HuH-7 (cell line): Measurements from ENCODE around the gene MYOM1.
"Not testable (repeated sequence)": the region's sequence is repeated elsewhere in the genome, so short reads cannot be mapped to it uniquely, and the experiment has no call there.

Source experiments
- DNase-seq: peaks from one replicate; pipeline ENCODE4 v3.0.0; 2011; ENCODE audit warnings: low spot score

Gene MYOM1

DNA sequence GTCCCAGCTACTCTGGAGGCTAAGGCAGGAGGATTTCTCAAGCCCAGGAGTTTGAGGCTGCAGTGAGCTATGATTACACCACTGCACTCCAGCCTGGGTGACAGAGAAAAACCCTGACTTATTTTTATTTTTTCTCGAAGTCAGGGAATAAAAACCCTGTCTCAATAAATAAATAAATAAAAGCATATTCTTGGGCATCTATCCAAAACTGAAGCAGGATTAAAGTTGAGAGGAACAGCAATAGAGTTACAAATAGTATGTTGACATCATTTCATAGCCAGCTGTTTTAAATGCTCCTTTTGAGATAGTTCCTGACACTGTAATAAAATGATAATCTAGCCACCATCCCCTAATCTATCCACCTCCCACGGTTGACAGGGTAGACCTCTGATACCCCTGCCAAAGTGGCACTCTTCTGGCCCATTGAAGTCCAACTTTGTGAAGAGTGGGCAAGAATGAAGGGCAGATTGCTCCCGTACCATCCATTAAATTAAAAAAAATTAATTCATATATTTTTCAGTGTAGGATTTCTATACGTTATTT is 164.5 kb downstream of the MYOM1 start:
- no peak for DNase-seq

DNA sequence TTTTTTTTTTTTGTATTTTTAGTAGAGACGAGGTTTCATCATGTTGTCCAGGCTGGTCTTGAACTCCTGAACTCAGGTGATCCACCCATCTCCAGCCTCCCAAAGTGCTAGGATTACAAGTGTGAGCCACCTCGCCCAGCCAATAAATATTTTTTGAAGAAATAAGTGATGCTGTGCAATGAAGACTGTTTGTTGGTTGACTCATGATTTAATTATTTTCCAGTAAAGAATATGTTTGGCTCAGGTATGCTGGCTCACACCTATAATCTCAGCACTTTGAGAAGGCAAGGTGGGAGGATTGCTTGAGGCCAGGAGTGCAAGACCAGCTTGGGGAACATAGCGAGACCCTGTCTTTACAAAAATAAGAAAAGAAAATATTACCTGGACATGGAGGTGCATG is 165.0 kb downstream of the MYOM1 start:
- DNase-seq = no peak

DNA sequence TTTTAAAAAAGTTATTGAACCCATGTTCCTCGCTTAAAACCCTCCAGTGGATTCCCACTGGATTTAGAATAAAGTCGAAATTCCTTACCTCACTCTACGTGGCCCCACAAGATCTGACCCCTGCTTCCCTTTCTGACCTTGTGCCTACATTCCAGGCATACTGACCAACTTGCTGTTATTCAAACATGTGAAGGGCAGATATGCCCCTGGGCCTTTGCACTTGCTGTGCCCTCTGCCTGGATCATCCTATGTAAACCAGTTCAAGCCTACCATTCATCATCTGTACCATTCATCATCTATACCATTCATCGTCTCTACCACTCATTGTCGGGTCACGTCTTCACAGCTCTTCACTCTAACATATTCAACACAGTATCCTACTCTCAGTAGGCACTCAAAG is 165.6 kb downstream of the MYOM1 start:
- DNase-seq = no peak

DNA sequence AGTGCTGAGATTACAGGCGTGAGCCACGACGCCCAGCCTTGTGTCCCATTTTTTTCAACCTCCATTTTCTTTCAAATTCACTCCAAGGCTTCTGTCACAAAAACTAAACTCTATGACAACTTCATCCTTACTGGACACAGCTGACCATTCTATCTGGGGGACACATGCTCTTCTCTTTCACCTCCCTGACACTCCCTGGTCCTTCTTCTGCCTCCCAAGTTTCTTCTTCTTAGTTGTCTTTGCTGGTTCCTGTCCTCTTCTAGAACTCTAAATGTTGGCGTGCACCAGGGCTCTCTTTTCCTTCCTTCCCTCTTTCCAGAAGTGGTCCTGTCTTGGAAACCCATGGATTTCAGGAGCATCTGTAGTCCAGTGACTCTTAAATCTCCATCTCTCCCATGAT is 166.7 kb downstream of the MYOM1 start:
- DNase-seq = no peak

DNA sequence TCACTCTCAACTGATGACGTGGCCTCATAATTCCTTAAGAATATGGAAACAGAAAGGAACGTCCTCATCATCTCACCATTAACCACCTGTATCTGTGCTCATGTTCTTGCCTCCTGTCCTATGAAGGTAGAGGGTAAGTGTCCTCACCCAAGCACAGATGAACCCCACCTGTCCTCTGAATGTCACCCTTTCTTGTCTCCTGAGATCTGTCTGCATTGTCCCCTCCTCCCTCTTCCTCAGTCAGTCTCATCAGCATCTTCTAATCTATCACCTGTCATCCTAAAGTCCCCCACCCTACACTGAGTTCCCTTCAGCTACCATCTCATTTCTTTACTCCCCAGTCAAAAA is 167.4 kb downstream of the MYOM1 start:
- DNase-seq = no peak

DNA sequence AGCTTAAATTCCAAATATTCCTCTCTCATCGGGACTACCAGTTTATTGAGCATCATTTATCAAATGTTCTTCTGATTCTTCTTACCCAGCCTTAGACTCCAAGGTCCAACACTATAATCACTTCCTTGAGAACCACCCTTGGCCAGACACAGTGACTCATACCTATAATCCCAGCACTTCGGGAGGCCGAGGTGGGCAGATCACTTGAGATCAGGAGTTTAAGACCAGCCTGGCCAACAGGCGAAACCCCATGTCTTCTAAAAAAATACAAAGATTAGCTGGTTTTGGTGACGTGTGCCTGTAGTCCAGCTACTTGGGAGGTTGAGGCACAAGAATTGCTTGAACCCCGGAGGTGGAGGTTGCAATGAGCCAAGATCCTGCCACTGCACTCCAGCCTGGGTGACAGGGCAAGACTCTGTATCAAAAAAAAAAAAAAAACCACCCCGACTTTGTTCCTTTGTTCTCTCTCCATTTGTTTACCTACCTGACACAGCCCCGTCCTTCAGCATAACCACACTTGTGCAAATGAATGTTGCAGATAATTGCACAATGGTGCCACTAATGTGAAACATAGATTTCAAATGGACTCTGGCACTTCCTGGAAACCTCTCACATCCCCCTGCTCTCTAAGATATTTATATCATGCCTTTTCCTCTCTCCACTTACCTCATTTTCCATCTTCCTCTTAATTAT is 167.9 kb downstream of the MYOM1 start:
- peak; percentile 87 for DNase-seq

DNA sequence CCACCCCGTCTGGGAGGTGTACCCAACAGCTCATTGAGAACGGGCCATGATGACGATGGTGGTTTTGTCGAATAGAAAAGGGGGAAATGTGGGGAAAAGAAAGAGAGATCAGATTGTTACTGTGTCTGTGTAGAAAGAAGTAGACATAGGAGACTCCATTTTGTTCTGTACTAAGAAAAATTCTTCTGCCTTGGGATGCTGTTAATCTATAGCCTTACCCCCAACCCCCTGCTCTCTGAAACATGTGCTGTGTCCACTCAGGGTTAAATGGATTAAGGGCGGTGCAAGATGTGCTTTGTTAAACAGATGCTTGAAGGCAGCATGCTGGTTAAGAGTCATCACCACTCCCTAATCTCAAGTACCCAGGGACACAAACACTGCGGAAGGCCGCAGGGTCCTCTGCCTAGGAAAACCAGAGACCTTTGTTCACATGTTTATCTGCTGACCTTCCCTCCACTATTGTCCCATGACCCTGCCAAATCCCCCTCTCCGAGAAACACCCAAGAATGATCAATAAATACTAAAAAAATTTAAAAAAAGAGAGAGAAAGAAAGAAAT is 169.8 kb downstream of the MYOM1 start:
- DNase-seq = not testable (repeated sequence)

DNA sequence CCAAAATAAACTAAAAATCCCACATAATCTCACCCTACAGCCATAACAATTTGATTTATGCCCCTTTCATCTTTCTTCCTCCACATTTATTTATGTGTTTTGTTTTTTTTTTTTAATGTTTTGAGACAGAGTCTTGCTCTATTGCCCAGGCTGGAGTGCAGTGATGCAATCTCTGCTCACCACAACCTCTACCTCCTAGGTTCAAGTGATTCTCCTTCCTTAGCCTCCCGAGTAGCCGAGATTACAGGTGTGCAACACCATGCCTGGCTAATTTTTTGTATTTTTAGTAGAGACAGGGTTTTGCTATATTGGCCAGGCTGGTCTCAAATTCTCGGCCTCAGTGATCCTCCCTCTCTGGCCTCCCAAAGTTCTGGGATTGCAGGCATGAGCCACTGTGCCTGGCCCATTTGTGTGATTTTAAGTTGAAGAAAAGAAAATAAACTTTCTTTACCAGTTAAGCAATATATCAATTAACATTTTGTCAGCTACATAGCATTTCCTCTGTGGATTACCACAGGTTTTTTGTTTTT is 170.9 kb downstream of the MYOM1 start:
- DNase-seq = no peak

DNA sequence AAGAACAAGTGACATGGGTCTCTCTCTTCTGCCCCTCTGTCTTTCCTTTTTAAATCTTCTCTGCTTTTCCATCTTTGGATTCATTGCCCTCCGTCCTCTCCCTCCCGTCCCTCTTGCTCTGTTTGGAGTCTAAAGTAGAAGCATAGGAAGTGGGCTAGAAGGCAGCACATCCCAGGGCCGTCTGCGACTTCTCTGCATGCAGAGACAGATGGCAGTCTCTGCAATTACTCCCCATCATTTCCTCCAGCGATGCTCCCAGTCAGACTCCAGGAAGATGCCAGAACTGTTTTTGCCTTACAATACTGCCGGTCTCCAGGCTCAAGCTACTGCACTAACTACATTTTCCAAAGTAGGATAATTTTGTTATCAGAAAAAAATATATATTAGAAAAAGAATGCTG is 171.6 kb downstream of the MYOM1 start:
- no peak for DNase-seq

DNA sequence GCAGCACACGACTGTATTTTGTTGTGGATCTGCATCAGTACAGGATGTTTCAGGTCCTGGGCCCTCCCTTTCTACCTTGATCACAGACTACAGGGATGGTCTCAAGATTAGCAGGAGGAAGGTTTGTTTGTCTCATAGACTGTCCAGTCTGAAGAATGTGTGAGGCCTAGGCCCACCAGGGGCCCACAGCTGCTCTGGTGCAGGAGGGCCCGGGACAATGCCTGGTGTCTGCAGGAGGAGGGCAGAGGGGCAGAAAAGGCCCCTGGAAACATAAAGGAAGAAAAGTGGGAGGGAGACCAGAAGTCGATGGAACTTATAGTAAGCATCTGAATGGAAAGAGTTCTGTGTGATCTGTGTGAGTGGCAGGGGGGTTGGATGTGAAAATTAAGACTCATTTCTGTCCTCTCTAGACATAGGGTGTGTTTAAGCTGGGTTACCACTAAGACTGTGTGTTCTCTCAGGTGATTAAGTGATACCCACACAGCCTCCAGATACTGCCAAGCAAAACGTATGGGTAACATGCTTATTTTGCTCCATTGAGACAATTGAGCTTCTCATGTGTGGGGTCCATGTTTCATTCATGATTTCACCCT is 173.5 kb downstream of the MYOM1 start:
- DNase-seq = no peak

DNA sequence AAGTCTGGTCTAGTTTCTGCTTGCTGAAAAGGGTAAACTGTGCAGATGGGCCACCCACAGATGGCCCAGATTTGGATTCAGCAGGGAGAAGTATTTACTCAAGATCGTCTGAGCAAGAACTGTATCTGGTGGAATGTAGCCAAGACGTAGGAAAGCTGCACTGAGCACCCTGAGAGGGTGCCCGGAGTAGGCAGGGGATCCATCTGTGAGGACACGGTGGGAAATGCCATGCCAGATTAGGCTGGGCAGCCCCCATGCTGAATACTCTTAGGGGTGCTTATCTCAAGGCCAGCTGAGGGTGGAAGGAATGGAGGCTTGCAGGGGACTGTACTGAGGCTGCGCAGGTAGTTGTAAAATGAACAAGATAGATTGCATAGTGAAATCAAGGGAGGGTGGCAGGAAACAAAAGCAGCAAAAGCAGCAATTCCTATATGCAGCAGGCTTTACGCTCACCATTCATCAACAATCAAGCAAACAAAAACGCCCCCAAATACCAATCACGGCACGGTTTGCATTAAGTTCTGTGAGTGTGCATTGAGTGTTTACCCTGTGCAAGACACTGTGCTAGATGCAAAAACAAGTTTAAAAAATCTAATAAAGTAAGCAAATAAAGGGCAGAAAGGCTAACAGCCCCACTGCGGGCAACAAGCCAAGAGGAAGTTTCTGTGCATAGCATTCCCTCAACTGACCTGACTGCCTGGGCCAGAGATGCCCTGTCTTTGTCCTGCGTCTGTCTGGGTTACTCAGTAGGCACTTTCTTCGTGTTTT is 174.7 kb downstream of the MYOM1 start:
- peak; percentile 70 for DNase-seq

DNA sequence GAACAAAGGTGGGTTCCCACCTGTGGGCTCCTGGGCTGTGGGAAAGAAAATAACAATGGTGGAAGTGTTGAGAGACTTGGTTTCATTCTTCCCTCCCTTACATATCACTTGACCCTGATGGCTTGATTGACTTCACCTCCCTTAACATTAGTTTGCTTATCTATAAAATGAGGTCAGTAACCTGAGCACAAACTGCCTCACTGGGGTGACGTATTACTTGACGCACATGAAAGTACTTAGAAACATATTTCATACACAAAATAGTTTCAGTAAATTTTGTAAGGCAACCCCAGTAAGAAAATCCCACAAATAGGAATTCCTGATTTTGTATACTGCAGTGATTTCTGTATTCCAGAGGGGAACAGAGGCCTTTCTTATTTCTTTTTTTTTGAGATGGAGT is 177.4 kb downstream of the MYOM1 start:
- DNase-seq = no peak

DNA sequence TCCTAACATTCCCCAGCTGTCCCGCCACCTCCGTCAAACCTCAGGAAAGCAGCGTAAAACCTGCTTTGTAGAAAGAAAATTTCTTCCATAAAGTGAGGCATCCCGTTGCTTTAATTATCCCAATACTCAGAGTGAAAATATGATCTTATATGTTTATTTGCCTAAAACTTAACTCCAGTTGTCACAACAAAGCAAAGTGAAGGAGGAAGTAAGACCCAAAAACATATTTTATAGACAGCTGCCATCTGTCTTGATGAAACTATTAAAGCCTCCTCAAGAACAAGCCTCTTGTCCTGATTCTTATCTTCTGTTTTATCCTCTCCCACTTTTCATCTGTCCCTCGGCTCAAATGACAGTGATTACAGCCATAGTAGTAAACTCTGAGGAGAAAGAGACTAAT is 177.9 kb downstream of the MYOM1 start:
- DNase-seq = no peak

DNA sequence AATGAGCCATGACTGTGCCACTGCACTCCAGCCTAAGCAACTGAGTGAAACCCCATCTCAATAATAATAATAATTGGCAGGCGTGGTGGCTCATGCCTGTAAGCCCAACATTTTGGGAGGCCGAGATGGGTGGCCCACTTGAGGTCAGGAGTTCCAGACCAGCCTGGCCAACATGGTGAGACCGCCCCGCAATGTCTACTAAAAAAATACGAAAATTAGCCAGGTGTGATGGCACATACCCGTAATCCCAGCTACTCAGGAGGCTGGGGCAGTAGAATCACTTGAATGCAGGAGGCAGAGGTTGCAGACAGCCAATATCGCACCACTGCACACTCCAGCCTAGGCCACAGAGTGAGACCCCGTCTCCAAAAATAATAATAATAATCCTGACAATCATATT is 178.9 kb downstream of the MYOM1 start:
- no peak for DNase-seq

DNA sequence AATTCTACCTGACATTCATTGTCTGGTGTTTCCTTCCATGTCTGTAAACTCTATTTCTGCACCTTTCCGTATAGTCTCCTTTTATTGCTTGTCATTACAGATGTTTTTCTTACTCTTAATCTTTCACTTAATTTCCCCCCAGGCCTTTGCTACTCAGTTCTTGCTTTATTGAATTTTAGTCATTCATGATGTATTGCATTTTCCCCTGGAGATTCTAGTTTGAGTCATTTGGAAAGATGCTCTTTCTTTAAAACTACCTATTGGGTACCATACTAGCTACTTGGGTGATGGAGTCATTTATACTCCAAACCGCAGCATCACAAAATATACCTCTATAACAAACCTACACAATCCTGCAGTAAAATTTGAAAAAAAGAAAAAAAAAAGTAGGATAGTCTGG is 179.6 kb downstream of the MYOM1 start:
- DNase-seq = no peak

DNA sequence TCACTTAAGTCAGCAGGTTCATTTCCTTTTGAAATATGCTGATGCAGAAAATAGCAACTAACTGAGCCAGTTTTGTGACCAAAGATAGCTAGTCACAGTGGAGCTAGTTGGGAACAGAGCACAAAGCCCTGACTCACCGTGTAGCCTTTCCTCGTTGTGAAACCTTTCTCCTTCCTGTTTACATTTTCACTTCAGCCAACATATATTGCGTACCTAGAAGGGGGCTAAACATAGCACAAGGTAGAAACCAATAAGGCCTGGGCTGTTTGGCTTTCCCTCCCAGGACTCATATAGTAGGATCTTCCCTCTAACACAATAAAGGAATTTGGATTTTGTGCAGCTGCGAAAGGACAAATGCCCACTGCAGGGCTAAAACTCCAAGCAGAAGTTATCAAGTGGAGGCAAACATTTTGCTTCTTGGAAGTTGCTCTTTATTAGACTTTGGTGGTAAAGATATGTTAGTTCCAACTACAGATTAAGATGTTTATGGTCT is 182.3 kb downstream of the MYOM1 start:
- peak; percentile 89 for DNase-seq

DNA sequence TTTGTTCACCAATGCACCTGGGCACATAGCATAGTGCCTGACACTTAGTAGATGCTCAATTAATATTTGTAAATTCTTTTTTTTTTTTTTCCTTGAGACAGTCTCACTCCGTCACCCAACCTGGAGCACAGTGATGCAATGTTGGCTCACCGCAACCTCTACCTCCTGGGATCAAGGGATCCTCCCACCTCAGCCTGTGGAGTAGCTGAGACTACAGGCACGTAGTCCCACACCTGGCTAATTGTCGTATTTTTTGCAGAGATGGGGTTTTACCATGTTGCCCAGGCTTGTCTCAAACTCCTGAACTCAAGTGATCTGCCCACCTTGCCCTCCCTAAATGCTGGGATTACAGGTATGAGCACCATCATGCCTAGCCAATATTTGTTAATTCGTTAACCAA is 183.7 kb downstream of the MYOM1 start:
- DNase-seq = no peak

DNA sequence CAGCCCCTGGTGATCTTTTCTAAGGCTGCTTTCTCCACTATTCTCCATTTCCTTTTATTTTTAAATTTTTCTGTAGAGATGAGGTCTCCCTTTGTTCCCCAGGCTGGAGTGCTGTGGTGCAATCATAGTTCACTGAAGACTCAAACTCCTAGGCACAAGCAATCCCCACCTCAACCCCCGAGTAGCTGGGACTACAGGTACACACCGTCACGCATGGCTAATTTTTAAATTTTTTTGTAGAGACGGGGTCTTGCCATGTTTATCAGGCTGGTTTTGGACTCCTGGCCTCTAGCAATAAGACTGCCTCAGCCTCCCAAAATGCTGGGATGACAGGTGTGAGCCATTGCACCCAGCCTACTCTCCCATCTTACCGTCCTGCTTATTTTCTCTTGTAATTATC is 184.1 kb downstream of the MYOM1 start:
- no peak for DNase-seq

DNA sequence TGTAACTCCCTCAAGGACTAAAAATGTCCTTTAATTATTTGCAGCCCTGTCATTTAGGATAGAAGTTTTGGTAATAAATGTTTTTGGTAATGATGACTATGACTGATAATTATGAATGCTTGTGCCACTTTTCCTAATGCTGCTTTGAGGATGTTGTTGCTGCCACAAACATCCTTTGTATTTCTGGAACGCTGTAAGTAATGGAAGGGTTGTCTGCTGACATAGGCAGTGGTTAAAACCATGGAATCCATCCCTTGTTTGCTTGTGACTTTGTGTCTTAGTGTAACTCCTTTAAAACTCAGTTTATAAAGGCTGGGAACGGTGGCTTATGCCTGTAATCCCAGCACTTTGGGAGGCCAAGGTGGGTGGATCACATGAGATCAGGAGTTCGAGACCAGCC is 187.0 kb downstream of the MYOM1 start:
- DNase-seq = no peak

DNA sequence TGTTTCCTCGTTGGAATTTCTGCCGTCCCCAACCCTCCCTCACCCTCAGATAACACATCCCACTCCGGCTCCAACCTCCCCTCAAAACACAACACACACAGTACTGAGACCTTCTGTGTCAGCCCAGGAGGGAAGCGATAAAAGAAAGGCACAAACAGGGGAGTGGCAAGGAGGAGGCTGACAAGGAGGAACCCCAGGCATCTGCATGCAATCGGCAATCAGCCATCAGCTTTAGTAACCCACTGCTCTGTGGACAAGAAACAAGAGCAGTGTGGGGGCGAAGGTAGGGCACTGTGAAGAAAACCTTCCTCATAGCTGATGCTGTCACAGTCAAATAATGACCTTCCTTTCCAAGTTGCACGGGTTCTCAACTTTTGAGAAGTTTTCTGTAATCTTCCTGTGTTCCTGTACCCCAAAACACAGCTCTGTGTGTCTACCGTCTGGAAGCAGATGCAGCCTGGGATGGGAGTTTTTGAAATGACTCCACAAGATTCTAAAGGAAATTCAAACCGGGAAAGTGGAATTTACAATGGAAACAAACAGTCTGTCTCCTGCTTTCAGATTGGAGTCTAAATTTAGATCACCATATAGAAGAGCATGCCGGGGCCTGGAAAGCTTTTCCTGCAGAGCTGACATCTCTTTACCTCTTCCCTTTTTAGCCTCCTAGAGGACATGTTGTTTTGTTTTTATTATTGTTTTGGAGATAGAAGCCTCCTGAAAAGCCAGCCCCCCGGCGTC is 190.4 kb downstream of the MYOM1 start:
- DNase-seq = no peak

DNA sequence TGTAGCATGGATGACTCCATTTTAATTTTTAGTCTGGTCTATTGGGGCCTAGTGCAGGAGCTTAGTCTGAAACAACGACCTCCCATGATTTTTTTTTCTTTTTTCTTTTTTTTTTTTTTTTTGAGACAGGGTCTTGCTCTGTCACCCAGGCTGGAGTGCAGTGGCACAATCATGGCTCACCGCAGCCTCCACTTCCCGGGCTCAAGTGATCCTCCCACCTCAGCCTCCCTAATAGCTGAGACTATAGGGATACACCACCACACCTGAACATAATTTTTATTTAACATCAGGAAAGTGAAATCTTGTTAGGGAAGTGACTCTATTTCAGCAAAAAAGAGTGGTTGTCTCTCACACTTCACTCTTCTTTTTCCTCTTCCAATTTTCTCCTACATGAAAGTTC is 191.7 kb downstream of the MYOM1 start:
- not testable (repeated sequence) for DNase-seq

DNA sequence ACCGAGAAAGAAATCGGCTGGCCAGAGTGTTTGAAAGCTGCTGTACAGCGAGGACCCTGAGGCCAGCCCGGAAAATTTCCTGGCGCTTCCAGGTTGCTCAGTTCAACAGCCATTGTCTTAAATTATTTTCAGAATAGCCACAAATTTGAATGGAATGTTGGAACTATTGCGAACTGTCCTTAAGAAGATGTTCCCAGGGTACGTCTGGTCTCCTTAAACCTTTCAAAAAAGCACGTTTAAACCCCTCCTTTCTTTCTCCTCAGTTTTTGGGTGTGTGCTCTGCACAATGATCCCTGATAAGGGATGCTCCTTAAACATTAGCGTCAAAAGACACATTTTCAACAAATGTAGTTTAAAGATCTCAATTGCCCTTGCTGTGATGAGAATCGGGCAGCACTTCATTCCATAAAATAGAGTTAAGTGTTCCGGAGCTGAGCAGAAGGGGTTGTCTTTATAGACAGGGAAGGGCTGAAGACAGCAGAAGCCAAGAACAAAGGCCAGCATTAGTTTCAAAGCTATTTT is 192.3 kb downstream of the MYOM1 start:
- DNase-seq = no peak
